Thyroid gland (tissue), 4 donors: ENCODE results near the gene LCN10. TPM values are rescaled to one million over a fixed set of nuclear protein-coding genes. Genes with fewer than 3 reads are reported as not detected.

Source experiments
- DNase-seq, 2 donors: peaks; one replicate each; pipeline ENCODE4 v3.0.0-alpha.2; 2019
- H3K27ac ChIP-seq, 3 donors: fragments of 200-600 bp; sonication (generic); 1 replicate in 2 of 3; 2 replicates in 1 of 3; pipeline ENCODE4 v1.5.1; 2016 to 2019; ENCODE audit warnings: mild to moderate bottlenecking in 1 of 3, moderate library complexity in 1 of 3
- H3K27me3 ChIP-seq: fragments of 200-600 bp; sonication (generic); one replicate; pipeline ENCODE4 v1.5.1; 2019
- H3K36me3 ChIP-seq, 2 donors: fragments of 200-600 bp; sonication (generic); one replicate each; pipeline ENCODE4 v1.5.1; 2016 to 2019
- H3K4me1 ChIP-seq, 2 donors: fragments of 200-600 bp; sonication (generic); one replicate each; pipeline ENCODE4 v1.5.1; 2017 to 2019
- H3K4me3 ChIP-seq, 3 donors: fragments of 200-600 bp; sonication (generic); replicated peaks in 1 of 3; 1 replicate in 2 of 3; 2 replicates in 1 of 3; pipeline ENCODE4 v1.5.1; 2016; ENCODE audit warnings: mild to moderate bottlenecking in 1 of 3
- H3K9me3 ChIP-seq: fragments of 200-600 bp; sonication (generic); one replicate; pipeline ENCODE4 v1.5.1; 2017
- CTCF ChIP-seq, 6 experiments: fragments of 200-600 bp in 3 of 6; fragments of 450-650 bp in 3 of 6; sonication (generic) in 3 of 6; IDR thresholded peaks; one replicate each; pipeline ENCODE4 v1.5.1; 2016 to 2019; ENCODE audit warnings: antibody characterized with exemption in 6 of 6, mild to moderate bottlenecking in 2 of 6, inconsistent platforms in 1 of 6, moderate library complexity in 1 of 6
- POLR2A ChIP-seq, 2 donors: fragments of 450-650 bp; IDR thresholded peaks; one replicate each; pipeline ENCODE4 v1.6.1; 2017; ENCODE audit warnings: antibody characterized with exemption in 2 of 2, mild to moderate bottlenecking in 2 of 2, moderate library complexity in 1 of 2
- WGBS, 2 donors: methylation state at CpG; one replicate each; pipeline ENCODE4 v1.1.5; 2017; 5-methylcytosine and 5-hydroxymethylcytosine counted together
- intact Hi-C: fragments of 100-400 bp; cut with DNase I; formaldehyde crosslinking; loops from one replicate; pipeline ENCODE4 v1.15.1; 2023
- total RNA-seq, 4 donors: library from RNA; depleted of rRNA; stranded (reverse); fragments of >200 nt; gene quantifications; one replicate each; pipeline ENCODE4 v1.2.3, GENCODE V29; 2016

LCN10 gene
- total RNA-seq, 4 donors from 2014 or later, result 5.8 to 10.1 (median 7.1) TPM

- H3K27me3 ChIP-seq, result no peaks in the 10 kb centered on the region
- no peak for DNase-seq
- peaks cover 56 to 89% of the 10 kb centered on the region in 2 donors for H3K4me1 ChIP-seq
- H3K4me3 ChIP-seq, result no peak overlapping the region
- WGBS, 2 donors, result 87 to 91% methylated on average over 11 to 18 of the region's 29 CpGs
- TF ChIP-seq CTCF (IDR thresholded peaks at IDR 0.05) (no peak), POLR2A (IDR thresholded peaks at IDR 0.05) (no peak)
- no peaks in the 10 kb centered on the region for H3K36me3 ChIP-seq
- intact Hi-C loops, result no loop called here
- no peaks in the 10 kb centered on the region for H3K9me3 ChIP-seq
- H3K27ac ChIP-seq, result peak overlapping the region; percentile 75 to 92 (median 83)
Measured at GRCh38 chr9:136691316-136692184, 51.2 kb downstream of the LCN10 start.

GRCh38 chr9:136690806-136691261 is 51.9 kb downstream of the LCN10 start:
- Histone ChIP-seq H3K27me3 (no peaks in the 10 kb centered on the region), H3K27ac (peak overlapping the region; percentile 75 to 92 (median 83)), H3K4me3 (no peak overlapping the region), H3K9me3 (no peaks in the 10 kb centered on the region), H3K36me3 (no peaks in the 10 kb centered on the region), H3K4me1 (peaks cover 56 to 89% of the 10 kb centered on the region in 2 donors)
- WGBS, 2 donors, result 25 to 40% methylated on average over 2 to 6 of the region's 15 CpGs
- intact Hi-C loops, result no loop called here
- TF ChIP-seq CTCF (IDR thresholded peaks at IDR 0.05) (no peak), POLR2A (IDR thresholded peaks at IDR 0.05) (no peak)
- DNase-seq, result peak; percentile 92 to 95

GRCh38 chr9:136690104-136690805 is 52.5 kb downstream of the LCN10 start:
- TF ChIP-seq CTCF (IDR thresholded peaks at IDR 0.05) (no peak), POLR2A (IDR thresholded peaks at IDR 0.05) (no peak)
- intact Hi-C loops, result no loop called here
- peak; percentile 87 to 92 for DNase-seq
- Histone ChIP-seq H3K4me1 (peaks cover 59 to 91% of the 10 kb centered on the region in 2 donors), H3K27ac (peak overlapping the region; percentile 75 to 92 (median 83)), H3K27me3 (no peaks in the 10 kb centered on the region), H3K36me3 (no peaks in the 10 kb centered on the region), H3K4me3 (no peak overlapping the region), H3K9me3 (no peaks in the 10 kb centered on the region)
- 63 to 70% methylated on average over 17 to 20 of the region's 25 CpGs for WGBS, 2 donors

GRCh38 chr9:136689108-136689460 is 53.7 kb downstream of the LCN10 start:
- Histone ChIP-seq H3K9me3 (no peaks in the 10 kb centered on the region), H3K4me3 (no peak overlapping the region), H3K27ac (peak overlapping the region; percentile 17 to 92 (median 83)), H3K36me3 (no peaks in the 10 kb centered on the region), H3K27me3 (no peaks in the 10 kb centered on the region), H3K4me1 (peaks cover 49 to 87% of the 10 kb centered on the region in 2 donors)
- WGBS, 2 donors, result 84 to 85% methylated on average over 5 to 7 of the region's 7 CpGs
- intact Hi-C loops, result no loop called here
- DNase-seq, result no peak
- no peak for TF ChIP-seq POLR2A (IDR thresholded peaks at IDR 0.05)
- no peak for TF ChIP-seq CTCF (IDR thresholded peaks at IDR 0.05)
